Measurements from ENCODE around the gene ZNF692. TPM values are rescaled to one million over a fixed set of nuclear protein-coding genes. Genes with fewer than 3 reads are reported as not detected.

Gene ZNF692
- total and polyA plus RNA-seq, 4 donors = 7.8 to 16.3 (median 10.4) TPM

DNA sequence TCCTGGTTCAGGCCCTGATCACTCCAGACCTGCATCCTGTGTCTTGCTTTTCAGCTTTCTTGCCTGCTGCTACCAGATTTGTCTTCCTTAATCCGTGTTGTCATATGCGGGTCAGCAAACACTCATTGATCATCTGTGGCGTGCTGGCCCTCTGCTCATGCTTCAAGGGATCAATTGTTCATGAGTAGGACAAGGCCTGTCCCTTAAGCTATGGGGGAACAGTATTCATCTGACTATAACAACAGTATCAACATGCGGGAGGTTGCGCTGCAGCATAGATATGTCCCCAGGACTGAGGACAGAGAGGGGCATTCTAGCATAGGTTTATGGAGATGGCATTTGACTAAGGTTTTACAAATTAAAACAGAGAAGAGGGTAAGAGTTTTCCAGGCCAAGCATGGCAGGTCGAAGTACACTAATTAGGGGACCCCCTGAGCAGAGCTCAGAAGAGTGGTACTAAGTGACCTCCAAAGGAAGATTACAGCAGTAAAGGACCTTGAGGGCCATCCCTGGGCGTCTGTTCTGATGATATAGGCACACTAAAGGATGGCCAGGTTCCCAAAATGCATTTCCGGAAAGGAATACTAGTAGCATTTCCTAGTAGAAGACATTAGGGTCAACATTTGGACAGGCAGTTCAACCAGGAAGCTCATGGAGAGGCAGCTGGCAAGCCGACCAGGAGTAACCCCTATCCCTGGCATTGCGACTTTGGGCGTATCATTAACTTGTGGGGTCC is 21.7 kb downstream of the ZNF692 start:
- peak overlapping the region; percentile 22 to 82 for H3K9ac ChIP-seq (ENCODE audit: low read depth in 1 of 2, low read length in 2 of 2)
- WGBS = 50% methylated on average over 11 of the region's 11 CpGs
- peak overlapping the region; percentile 99 to 100 for H3K27ac ChIP-seq (ENCODE audit: low read depth in 1 of 2, low read length in 2 of 2)
- H3K36me3 ChIP-seq (ENCODE audit: control insufficient read depth in 4 of 4, insufficient read depth in 3 of 4, low read depth in 1 of 4, low read length in 3 of 4) = no peaks in the 10 kb centered on the region
- H3K9me3 ChIP-seq (ENCODE audit: control insufficient read depth in 4 of 4, low read length in 3 of 4) = no peaks in the 10 kb centered on the region
- peak overlapping the region; percentile 56 to 96 (median 78) for H3K4me3 ChIP-seq (ENCODE audit: low read depth in 1 of 3, low read length in 3 of 3)
- no peak for DNase-seq (ENCODE audit: low spot score)
- H3K27me3 ChIP-seq (ENCODE audit: control insufficient read depth in 4 of 4, insufficient read depth in 4 of 4, low read length in 3 of 4) = no peaks in the 10 kb centered on the region
- H3K4me1 ChIP-seq (ENCODE audit: control insufficient read depth in 4 of 4, insufficient read depth in 4 of 4, low read length in 3 of 4) = peaks cover 7 to 19% (median 15%) of the 10 kb centered on the region in 4 donors
- TF ChIP-seq JUND (IDR thresholded peaks at IDR 0.05) (no peak), RXRA (IDR thresholded peaks at IDR 0.05) (peak in 1 of 2 donors; percentile 2)

DNA sequence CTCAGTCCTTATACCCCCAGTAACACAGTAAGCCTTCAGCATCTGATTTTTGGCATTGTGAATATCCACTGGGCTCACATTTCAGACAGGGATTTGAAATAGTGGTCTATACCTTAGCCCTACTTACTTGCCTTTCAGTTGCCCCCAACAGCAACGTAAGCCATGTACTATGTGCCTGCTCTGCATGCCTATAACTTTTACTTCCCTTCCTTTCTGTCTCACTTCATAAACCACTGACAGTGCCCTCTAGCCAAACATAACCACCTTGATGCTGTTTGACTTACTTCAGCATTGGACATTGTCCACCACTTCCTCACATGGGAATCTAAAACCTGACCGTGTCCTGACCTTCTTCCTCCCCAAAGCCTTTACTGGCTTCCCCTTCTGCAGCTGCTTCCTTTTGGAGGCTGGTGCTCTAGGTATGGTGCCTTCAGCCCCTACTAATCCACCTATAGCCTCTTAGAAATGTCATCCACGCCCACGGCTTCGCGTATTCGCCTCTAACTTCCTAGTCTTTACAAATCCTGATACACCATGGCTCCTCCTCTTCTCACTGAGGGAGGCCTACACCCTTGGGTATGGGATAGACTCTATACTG is 24.4 kb downstream of the ZNF692 start:
- H3K4me1 ChIP-seq (ENCODE audit: control insufficient read depth in 4 of 4, insufficient read depth in 4 of 4, low read length in 3 of 4) = peaks cover 3 to 15% (median 11%) of the 10 kb centered on the region in 4 donors
- TF ChIP-seq, protein P1, sequence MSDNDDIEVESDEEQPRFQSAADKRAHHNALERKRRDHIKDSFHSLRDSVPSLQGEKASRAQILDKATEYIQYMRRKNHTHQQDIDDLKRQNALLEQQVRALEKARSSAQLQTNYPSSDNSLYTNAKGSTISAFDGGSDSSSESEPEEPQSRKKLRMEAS (IDR thresholded peaks at IDR 0.05) = no peak
- TF ChIP-seq YY1 (IDR thresholded peaks at IDR 0.05) (no peak), FOXA1 (IDR thresholded peaks at IDR 0.05) (no peak), EGR1 (IDR thresholded peaks at IDR 0.05; ENCODE audit: low read depth in 2 of 2) (no peak), RXRA (IDR thresholded peaks at IDR 0.05) (no peak), JUND (IDR thresholded peaks at IDR 0.05) (no peak), TAF1 (conservative IDR thresholded peaks at IDR 0.05) (no peak), HNF4A (conservative IDR thresholded peaks at IDR 0.05) (no peak), SP1 (IDR thresholded peaks at IDR 0.05) (no peak), FOXA2 (IDR thresholded peaks at IDR 0.05) (no peak), RAD21 (IDR thresholded peaks at IDR 0.05) (no peak)
- TF ChIP-seq, protein P2, sequence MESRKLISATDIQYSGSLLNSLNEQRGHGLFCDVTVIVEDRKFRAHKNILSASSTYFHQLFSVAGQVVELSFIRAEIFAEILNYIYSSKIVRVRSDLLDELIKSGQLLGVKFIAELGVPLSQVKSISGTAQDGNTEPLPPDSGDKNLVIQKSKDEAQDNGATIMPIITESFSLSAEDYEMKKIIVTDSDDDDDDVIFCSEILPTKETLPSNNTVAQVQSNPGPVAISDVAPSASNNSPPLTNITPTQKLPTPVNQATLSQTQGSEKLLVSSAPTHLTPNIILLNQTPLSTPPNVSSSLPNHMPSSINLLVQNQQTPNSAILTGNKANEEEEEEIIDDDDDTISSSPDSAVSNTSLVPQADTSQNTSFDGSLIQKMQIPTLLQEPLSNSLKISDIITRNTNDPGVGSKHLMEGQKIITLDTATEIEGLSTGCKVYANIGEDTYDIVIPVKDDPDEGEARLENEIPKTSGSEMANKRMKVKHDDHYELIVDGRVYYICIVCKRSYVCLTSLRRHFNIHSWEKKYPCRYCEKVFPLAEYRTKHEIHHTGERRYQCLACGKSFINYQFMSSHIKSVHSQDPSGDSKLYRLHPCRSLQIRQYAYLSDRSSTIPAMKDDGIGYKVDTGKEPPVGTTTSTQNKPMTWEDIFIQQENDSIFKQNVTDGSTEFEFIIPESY (IDR thresholded peaks at IDR 0.05) = no peak
- TF ChIP-seq, protein P3, sequence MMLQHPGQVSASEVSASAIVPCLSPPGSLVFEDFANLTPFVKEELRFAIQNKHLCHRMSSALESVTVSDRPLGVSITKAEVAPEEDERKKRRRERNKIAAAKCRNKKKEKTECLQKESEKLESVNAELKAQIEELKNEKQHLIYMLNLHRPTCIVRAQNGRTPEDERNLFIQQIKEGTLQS (IDR thresholded peaks at IDR 0.05) = no peak
- TF ChIP-seq, protein P4, sequence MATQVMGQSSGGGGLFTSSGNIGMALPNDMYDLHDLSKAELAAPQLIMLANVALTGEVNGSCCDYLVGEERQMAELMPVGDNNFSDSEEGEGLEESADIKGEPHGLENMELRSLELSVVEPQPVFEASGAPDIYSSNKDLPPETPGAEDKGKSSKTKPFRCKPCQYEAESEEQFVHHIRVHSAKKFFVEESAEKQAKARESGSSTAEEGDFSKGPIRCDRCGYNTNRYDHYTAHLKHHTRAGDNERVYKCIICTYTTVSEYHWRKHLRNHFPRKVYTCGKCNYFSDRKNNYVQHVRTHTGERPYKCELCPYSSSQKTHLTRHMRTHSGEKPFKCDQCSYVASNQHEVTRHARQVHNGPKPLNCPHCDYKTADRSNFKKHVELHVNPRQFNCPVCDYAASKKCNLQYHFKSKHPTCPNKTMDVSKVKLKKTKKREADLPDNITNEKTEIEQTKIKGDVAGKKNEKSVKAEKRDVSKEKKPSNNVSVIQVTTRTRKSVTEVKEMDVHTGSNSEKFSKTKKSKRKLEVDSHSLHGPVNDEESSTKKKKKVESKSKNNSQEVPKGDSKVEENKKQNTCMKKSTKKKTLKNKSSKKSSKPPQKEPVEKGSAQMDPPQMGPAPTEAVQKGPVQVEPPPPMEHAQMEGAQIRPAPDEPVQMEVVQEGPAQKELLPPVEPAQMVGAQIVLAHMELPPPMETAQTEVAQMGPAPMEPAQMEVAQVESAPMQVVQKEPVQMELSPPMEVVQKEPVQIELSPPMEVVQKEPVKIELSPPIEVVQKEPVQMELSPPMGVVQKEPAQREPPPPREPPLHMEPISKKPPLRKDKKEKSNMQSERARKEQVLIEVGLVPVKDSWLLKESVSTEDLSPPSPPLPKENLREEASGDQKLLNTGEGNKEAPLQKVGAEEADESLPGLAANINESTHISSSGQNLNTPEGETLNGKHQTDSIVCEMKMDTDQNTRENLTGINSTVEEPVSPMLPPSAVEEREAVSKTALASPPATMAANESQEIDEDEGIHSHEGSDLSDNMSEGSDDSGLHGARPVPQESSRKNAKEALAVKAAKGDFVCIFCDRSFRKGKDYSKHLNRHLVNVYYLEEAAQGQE (IDR thresholded peaks at IDR 0.05) = no peak
- TF ChIP-seq, protein P5, sequence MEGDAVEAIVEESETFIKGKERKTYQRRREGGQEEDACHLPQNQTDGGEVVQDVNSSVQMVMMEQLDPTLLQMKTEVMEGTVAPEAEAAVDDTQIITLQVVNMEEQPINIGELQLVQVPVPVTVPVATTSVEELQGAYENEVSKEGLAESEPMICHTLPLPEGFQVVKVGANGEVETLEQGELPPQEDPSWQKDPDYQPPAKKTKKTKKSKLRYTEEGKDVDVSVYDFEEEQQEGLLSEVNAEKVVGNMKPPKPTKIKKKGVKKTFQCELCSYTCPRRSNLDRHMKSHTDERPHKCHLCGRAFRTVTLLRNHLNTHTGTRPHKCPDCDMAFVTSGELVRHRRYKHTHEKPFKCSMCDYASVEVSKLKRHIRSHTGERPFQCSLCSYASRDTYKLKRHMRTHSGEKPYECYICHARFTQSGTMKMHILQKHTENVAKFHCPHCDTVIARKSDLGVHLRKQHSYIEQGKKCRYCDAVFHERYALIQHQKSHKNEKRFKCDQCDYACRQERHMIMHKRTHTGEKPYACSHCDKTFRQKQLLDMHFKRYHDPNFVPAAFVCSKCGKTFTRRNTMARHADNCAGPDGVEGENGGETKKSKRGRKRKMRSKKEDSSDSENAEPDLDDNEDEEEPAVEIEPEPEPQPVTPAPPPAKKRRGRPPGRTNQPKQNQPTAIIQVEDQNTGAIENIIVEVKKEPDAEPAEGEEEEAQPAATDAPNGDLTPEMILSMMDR (IDR thresholded peaks at IDR 0.05; ENCODE audit: low read depth, low read length, missing input control) = no peak
- H3K27me3 ChIP-seq (ENCODE audit: control insufficient read depth in 4 of 4, insufficient read depth in 4 of 4, low read length in 3 of 4) = no peaks in the 10 kb centered on the region
- H3K9ac ChIP-seq (ENCODE audit: low read depth in 1 of 2, low read length in 2 of 2) = no peak overlapping the region
- no peak for DNase-seq (ENCODE audit: low spot score)
- no peak overlapping the region for H3K27ac ChIP-seq (ENCODE audit: low read depth in 1 of 2, low read length in 2 of 2)
- H3K9me3 ChIP-seq (ENCODE audit: control insufficient read depth in 4 of 4, low read length in 3 of 4) = no peaks in the 10 kb centered on the region
- 72% methylated on average over 7 of the region's 7 CpGs for WGBS
- H3K36me3 ChIP-seq (ENCODE audit: control insufficient read depth in 4 of 4, insufficient read depth in 3 of 4, low read depth in 1 of 4, low read length in 3 of 4) = no peaks in the 10 kb centered on the region
- H3K4me3 ChIP-seq (ENCODE audit: low read depth in 1 of 3, low read length in 3 of 3) = no peak overlapping the region
